Measurements from ENCODE around the gene SLC9C2.
A peak's percentile ranks its signal among the peaks of the same experiment; 100 is the strongest.
"Not testable (repeated sequence)": the region's sequence is repeated elsewhere in the genome, so short reads cannot be mapped to it uniquely, and the experiment has no call there.

SLC9C2 gene

GRCh38 chr1:173514503-173514902 lies 88.4 kb downstream of the SLC9C2 start:
- H3K4me3 ChIP-seq (ENCODE audit: low read length); H3K9ac ChIP-seq (ENCODE audit: low read depth, low read length); H3K36me3 ChIP-seq (ENCODE audit: insufficient read depth, low read length); H3K9me3 ChIP-seq (ENCODE audit: insufficient read depth, low read depth, low read length); H3K27ac ChIP-seq (ENCODE audit: low read depth, low read length); H3K27me3 ChIP-seq (ENCODE audit: insufficient read depth, low read length): not testable (repeated sequence)
- WGBS, result 95% methylated on average over 1 of the region's 1 CpG
- H3K4me1 ChIP-seq (ENCODE audit: insufficient read depth, low read length), result peaks cover 14% of the 10 kb centered on the region

- Histone ChIP-seq H3K4me1 (ENCODE audit: insufficient read depth, low read length) (peaks cover 21% of the 10 kb centered on the region), H3K4me3 (ENCODE audit: low read length) (no peak overlapping the region), H3K36me3 (ENCODE audit: insufficient read depth, low read length) (no peaks in the 10 kb centered on the region), H3K27ac (ENCODE audit: low read depth, low read length) (no peak overlapping the region), H3K9me3 (ENCODE audit: insufficient read depth, low read depth, low read length) (no peaks in the 10 kb centered on the region), H3K9ac (ENCODE audit: low read depth, low read length) (no peak overlapping the region), H3K27me3 (ENCODE audit: insufficient read depth, low read length) (no peaks in the 10 kb centered on the region)
- 86% methylated on average over 1 of the region's 1 CpG for WGBS
Observed at GRCh38 chr1:173509797-173510196, 93.1 kb downstream of the SLC9C2 start.

GRCh38 chr1:173508541-173508940 lies 94.3 kb downstream of the SLC9C2 start:
- H3K27me3 ChIP-seq (ENCODE audit: insufficient read depth, low read length), result no peaks in the 10 kb centered on the region
- H3K9me3 ChIP-seq (ENCODE audit: insufficient read depth, low read depth, low read length), result no peaks in the 10 kb centered on the region
- no peak overlapping the region for H3K4me3 ChIP-seq (ENCODE audit: low read length)
- H3K9ac ChIP-seq (ENCODE audit: low read depth, low read length), result no peak overlapping the region
- peaks cover 21% of the 10 kb centered on the region for H3K4me1 ChIP-seq (ENCODE audit: insufficient read depth, low read length)
- H3K36me3 ChIP-seq (ENCODE audit: insufficient read depth, low read length), result no peaks in the 10 kb centered on the region
- WGBS, result 96% methylated on average over 2 of the region's 2 CpGs
- H3K27ac ChIP-seq (ENCODE audit: low read depth, low read length), result no peak overlapping the region

- H3K27ac ChIP-seq (ENCODE audit: low read depth, low read length), result peak overlapping the region; percentile 82
- 63% methylated on average over 3 of the region's 3 CpGs for WGBS
- peak overlapping the region; percentile 43; the same call in 1 of the 2 replicates for H3K9ac ChIP-seq (ENCODE audit: low read depth, low read length)
- no peaks in the 10 kb centered on the region for H3K9me3 ChIP-seq (ENCODE audit: insufficient read depth, low read depth, low read length)
- H3K36me3 ChIP-seq (ENCODE audit: insufficient read depth, low read length), result no peaks in the 10 kb centered on the region
- H3K4me1 ChIP-seq (ENCODE audit: insufficient read depth, low read length), result peaks cover 21% of the 10 kb centered on the region
- H3K4me3 ChIP-seq (ENCODE audit: low read length), result no peak overlapping the region
- H3K27me3 ChIP-seq (ENCODE audit: insufficient read depth, low read length), result no peaks in the 10 kb centered on the region
Observed at GRCh38 chr1:173507847-173508209, 95.0 kb downstream of the SLC9C2 start.

GRCh38 chr1:173507205-173507846 lies 95.5 kb downstream of the SLC9C2 start:
- Histone ChIP-seq H3K9me3 (ENCODE audit: insufficient read depth, low read depth, low read length) (no peaks in the 10 kb centered on the region), H3K27ac (ENCODE audit: low read depth, low read length) (peak overlapping the region; percentile 82), H3K4me1 (ENCODE audit: insufficient read depth, low read length) (peaks cover 21% of the 10 kb centered on the region), H3K27me3 (ENCODE audit: insufficient read depth, low read length) (no peaks in the 10 kb centered on the region), H3K36me3 (ENCODE audit: insufficient read depth, low read length) (no peaks in the 10 kb centered on the region), H3K9ac (ENCODE audit: low read depth, low read length) (peak overlapping the region; percentile 43), H3K4me3 (ENCODE audit: low read length) (0 out of 2 replicates have a peak overlapping the region, but pooled peaks have one; percentile 6)
- WGBS, result 49% methylated on average over 3 of the region's 3 CpGs

- H3K4me3 ChIP-seq (ENCODE audit: low read length), result no peak overlapping the region
- no peaks in the 10 kb centered on the region for H3K9me3 ChIP-seq (ENCODE audit: insufficient read depth, low read depth, low read length)
- no peaks in the 10 kb centered on the region for H3K36me3 ChIP-seq (ENCODE audit: insufficient read depth, low read length)
- H3K4me1 ChIP-seq (ENCODE audit: insufficient read depth, low read length), result peaks cover 21% of the 10 kb centered on the region
- peak overlapping the region; percentile 43; the same call in 1 of the 2 replicates for H3K9ac ChIP-seq (ENCODE audit: low read depth, low read length)
- 90% methylated on average over 6 of the region's 6 CpGs for WGBS
- H3K27ac ChIP-seq (ENCODE audit: low read depth, low read length), result peak overlapping the region; percentile 82
- H3K27me3 ChIP-seq (ENCODE audit: insufficient read depth, low read length), result no peaks in the 10 kb centered on the region
Observed at GRCh38 chr1:173506437-173506836, 96.4 kb downstream of the SLC9C2 start.

- Histone ChIP-seq H3K9me3 (ENCODE audit: insufficient read depth, low read depth, low read length) (no peaks in the 10 kb centered on the region), H3K27ac (ENCODE audit: low read depth, low read length) (no peak overlapping the region), H3K27me3 (ENCODE audit: insufficient read depth, low read length) (no peaks in the 10 kb centered on the region), H3K4me1 (ENCODE audit: insufficient read depth, low read length) (peaks cover 21% of the 10 kb centered on the region), H3K9ac (ENCODE audit: low read depth, low read length) (no peak overlapping the region), H3K36me3 (ENCODE audit: insufficient read depth, low read length) (no peaks in the 10 kb centered on the region), H3K4me3 (ENCODE audit: low read length) (no peak overlapping the region)
Observed at GRCh38 chr1:173505391-173505790, 97.5 kb downstream of the SLC9C2 start.

GRCh38 chr1:173504268-173504667 lies 98.6 kb downstream of the SLC9C2 start:
- no peak overlapping the region for H3K27ac ChIP-seq (ENCODE audit: low read depth, low read length)
- no peaks in the 10 kb centered on the region for H3K9me3 ChIP-seq (ENCODE audit: insufficient read depth, low read depth, low read length)
- peaks cover 21% of the 10 kb centered on the region for H3K4me1 ChIP-seq (ENCODE audit: insufficient read depth, low read length)
- no peak overlapping the region for H3K4me3 ChIP-seq (ENCODE audit: low read length)
- no peaks in the 10 kb centered on the region for H3K27me3 ChIP-seq (ENCODE audit: insufficient read depth, low read length)
- no peak overlapping the region for H3K9ac ChIP-seq (ENCODE audit: low read depth, low read length)
- 100% methylated on average over 4 of the region's 4 CpGs for WGBS
- H3K36me3 ChIP-seq (ENCODE audit: insufficient read depth, low read length), result no peaks in the 10 kb centered on the region

GRCh38 chr1:173503391-173503790 lies 99.5 kb downstream of the SLC9C2 start:
- Histone ChIP-seq H3K4me3 (ENCODE audit: low read length) (no peak overlapping the region), H3K9ac (ENCODE audit: low read depth, low read length) (no peak overlapping the region), H3K27ac (ENCODE audit: low read depth, low read length) (no peak overlapping the region), H3K36me3 (ENCODE audit: insufficient read depth, low read length) (no peaks in the 10 kb centered on the region), H3K27me3 (ENCODE audit: insufficient read depth, low read length) (no peaks in the 10 kb centered on the region), H3K9me3 (ENCODE audit: insufficient read depth, low read depth, low read length) (peaks cover 4% of the 10 kb centered on the region; the same call in 1 of the 2 replicates), H3K4me1 (ENCODE audit: insufficient read depth, low read length) (peaks cover 19% of the 10 kb centered on the region)
- 78% methylated on average over 4 of the region's 4 CpGs for WGBS

GRCh38 chr1:173502104-173502503 lies 100.8 kb downstream of the SLC9C2 start:
- Histone ChIP-seq H3K4me1 (ENCODE audit: insufficient read depth, low read length) (peaks cover 6% of the 10 kb centered on the region), H3K9ac (ENCODE audit: low read depth, low read length) (no peak overlapping the region), H3K4me3 (ENCODE audit: low read length) (no peak overlapping the region), H3K27me3 (ENCODE audit: insufficient read depth, low read length) (no peaks in the 10 kb centered on the region), H3K27ac (ENCODE audit: low read depth, low read length) (no peak overlapping the region), H3K9me3 (ENCODE audit: insufficient read depth, low read depth, low read length) (peaks cover 14% of the 10 kb centered on the region), H3K36me3 (ENCODE audit: insufficient read depth, low read length) (no peaks in the 10 kb centered on the region)
- WGBS, result 95% methylated on average over 1 of the region's 1 CpG

- no peaks in the 10 kb centered on the region for H3K4me1 ChIP-seq (ENCODE audit: insufficient read depth, low read length)
- H3K9ac ChIP-seq (ENCODE audit: low read depth, low read length), result no peak overlapping the region
- no peak overlapping the region for H3K4me3 ChIP-seq (ENCODE audit: low read length)
- H3K27ac ChIP-seq (ENCODE audit: low read depth, low read length), result no peak overlapping the region
- H3K27me3 ChIP-seq (ENCODE audit: insufficient read depth, low read length), result no peaks in the 10 kb centered on the region
- H3K9me3 ChIP-seq (ENCODE audit: insufficient read depth, low read depth, low read length), result peaks cover 33% of the 10 kb centered on the region
- WGBS, result 95% methylated on average over 4 of the region's 4 CpGs
- H3K36me3 ChIP-seq (ENCODE audit: insufficient read depth, low read length), result no peaks in the 10 kb centered on the region
Observed at GRCh38 chr1:173499729-173500128, 103.1 kb downstream of the SLC9C2 start.

Data from HUES64 (cell line).